Measurements from ENCODE around the gene KLHL26. TPM values are rescaled to one million over a fixed set of nuclear protein-coding genes. Genes with fewer than 3 reads are reported as not detected.

KLHL26 gene
- total RNA-seq, 2 experiments from 2014 or later: 13.7 to 19.0 TPM

GRCh38 chr19:18682807-18683108 lies 45.9 kb downstream of the KLHL26 start:
- Mint-ChIP-seq H3K27ac (peak overlapping the region; percentile 77), H3K9me3 (no peaks in the 10 kb centered on the region), H3K36me3 (ENCODE audit: low read depth) (no peaks in the 10 kb centered on the region), H3K4me1 (ENCODE audit: low read depth) (peaks cover 32% of the 10 kb centered on the region), H3K27me3 (no peaks in the 10 kb centered on the region), H3K4me3 (peak overlapping the region; percentile 92)
- intact Hi-C loops (cut with DNase I, micrococcal nuclease): loop anchor here in 1 of 2 experiments (1.0 to 5.0 kb wide), 3 partner anchors 90 to 236 kb away; partner anchors contain the start of genes COPE and DDX49
- no peak overlapping the region for H3K27ac ChIP-seq (ENCODE audit: low read depth in 1 of 2, low read length in 2 of 2)
- no peaks in the 10 kb centered on the region for H3K27me3 ChIP-seq (ENCODE audit: control insufficient read depth in 1 of 2, insufficient read depth in 2 of 2, low read length in 2 of 2)
- no peaks in the 10 kb centered on the region for H3K36me3 ChIP-seq (ENCODE audit: insufficient read depth, low read length)
- DNase-seq (peak in 1 of 14 experiments; percentile 42), ATAC-seq (ENCODE audit: poor library complexity) (no peak)
- H3K9me3 ChIP-seq (ENCODE audit: control insufficient read depth in 1 of 2, insufficient read depth in 1 of 2, low read length in 2 of 2): no peaks in the 10 kb centered on the region
- CTCF ChIA-PET: interaction anchor here (0.6 to 2.0 kb wide), 3 partner anchors 8 to 232 kb away, joined by 3 to 6 read pairs (median 3); no protein-coding TSS in a partner anchor
- TF ChIP-seq, protein P1, sequence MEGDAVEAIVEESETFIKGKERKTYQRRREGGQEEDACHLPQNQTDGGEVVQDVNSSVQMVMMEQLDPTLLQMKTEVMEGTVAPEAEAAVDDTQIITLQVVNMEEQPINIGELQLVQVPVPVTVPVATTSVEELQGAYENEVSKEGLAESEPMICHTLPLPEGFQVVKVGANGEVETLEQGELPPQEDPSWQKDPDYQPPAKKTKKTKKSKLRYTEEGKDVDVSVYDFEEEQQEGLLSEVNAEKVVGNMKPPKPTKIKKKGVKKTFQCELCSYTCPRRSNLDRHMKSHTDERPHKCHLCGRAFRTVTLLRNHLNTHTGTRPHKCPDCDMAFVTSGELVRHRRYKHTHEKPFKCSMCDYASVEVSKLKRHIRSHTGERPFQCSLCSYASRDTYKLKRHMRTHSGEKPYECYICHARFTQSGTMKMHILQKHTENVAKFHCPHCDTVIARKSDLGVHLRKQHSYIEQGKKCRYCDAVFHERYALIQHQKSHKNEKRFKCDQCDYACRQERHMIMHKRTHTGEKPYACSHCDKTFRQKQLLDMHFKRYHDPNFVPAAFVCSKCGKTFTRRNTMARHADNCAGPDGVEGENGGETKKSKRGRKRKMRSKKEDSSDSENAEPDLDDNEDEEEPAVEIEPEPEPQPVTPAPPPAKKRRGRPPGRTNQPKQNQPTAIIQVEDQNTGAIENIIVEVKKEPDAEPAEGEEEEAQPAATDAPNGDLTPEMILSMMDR (IDR thresholded peaks at IDR 0.05): no peak
- H3K4me1 ChIP-seq (ENCODE audit: insufficient read depth, low read length): peaks cover 28% of the 10 kb centered on the region
- POLR2A ChIA-PET: interaction anchor here (0.9 to 2.3 kb wide), 4 partner anchors 11 to 149 kb away, joined by 4 to 14 read pairs (median 6); partner anchors contain the start of gene REX1BD
- peak overlapping the region; percentile 76 for H3K4me3 ChIP-seq (ENCODE audit: low read length)

GRCh38 chr19:18683109-18683957 lies 46.5 kb downstream of the KLHL26 start, which contains the start of gene CRTC1:
TSS of gene CRTC1 (plus strand) at chr19:18683680. CDS start at chr19:18683703, 23 bp downstream.
- H3K27ac Mint-ChIP-seq: peak within 1 kb of the TSS; percentile 77
- no peaks in the 10 kb centered on the region for H3K27me3 Mint-ChIP-seq
- H3K4me3 Mint-ChIP-seq: peak within 1 kb of the TSS; percentile 92
- ChIA-PET POLR2A (interaction anchor here (0.9 to 2.3 kb wide), 5 partner anchors 10 to 148 kb away, joined by 4 to 14 read pairs (median 5); partner anchors contain the start of genes REX1BD and UBA52), CTCF (interaction anchor here (0.9 to 2.0 kb wide), 2 partner anchors 89 to 233 kb away, joined by 3 to 6 read pairs; no protein-coding TSS in a partner anchor)
- H3K36me3 Mint-ChIP-seq (ENCODE audit: low read depth): no peaks in the 10 kb centered on the region
- Histone ChIP-seq H3K27ac (ENCODE audit: low read depth in 1 of 2, low read length in 2 of 2) (peak within 1 kb of the TSS; percentile 29 to 65), H3K4me3 (ENCODE audit: low read length) (peak within 1 kb of the TSS; percentile 76), H3K27me3 (ENCODE audit: control insufficient read depth in 1 of 2, insufficient read depth in 2 of 2, low read length in 2 of 2) (no peaks in the 10 kb centered on the region), H3K36me3 (ENCODE audit: insufficient read depth, low read length) (no peaks in the 10 kb centered on the region), H3K9me3 (ENCODE audit: control insufficient read depth in 1 of 2, insufficient read depth in 1 of 2, low read length in 2 of 2) (no peaks in the 10 kb centered on the region), H3K4me1 (ENCODE audit: insufficient read depth, low read length) (peaks cover 30% of the 10 kb centered on the region)
- ATAC-seq (ENCODE audit: poor library complexity): peak; percentile 86
- DNase-seq: peak; percentile 92 to 97 (median 94)
- H3K9me3 Mint-ChIP-seq: no peaks in the 10 kb centered on the region
- peaks cover 36% of the 10 kb centered on the region for H3K4me1 Mint-ChIP-seq (ENCODE audit: low read depth)
- intact Hi-C loops (cut with DNase I, micrococcal nuclease): loop anchor here in 1 of 2 experiments (1.0 to 5.0 kb wide), 3 partner anchors 91 to 235 kb away; partner anchors contain the start of genes COPE and DDX49
- TF ChIP-seq, protein P1 (IDR thresholded peaks at IDR 0.05): no peak

DNA sequence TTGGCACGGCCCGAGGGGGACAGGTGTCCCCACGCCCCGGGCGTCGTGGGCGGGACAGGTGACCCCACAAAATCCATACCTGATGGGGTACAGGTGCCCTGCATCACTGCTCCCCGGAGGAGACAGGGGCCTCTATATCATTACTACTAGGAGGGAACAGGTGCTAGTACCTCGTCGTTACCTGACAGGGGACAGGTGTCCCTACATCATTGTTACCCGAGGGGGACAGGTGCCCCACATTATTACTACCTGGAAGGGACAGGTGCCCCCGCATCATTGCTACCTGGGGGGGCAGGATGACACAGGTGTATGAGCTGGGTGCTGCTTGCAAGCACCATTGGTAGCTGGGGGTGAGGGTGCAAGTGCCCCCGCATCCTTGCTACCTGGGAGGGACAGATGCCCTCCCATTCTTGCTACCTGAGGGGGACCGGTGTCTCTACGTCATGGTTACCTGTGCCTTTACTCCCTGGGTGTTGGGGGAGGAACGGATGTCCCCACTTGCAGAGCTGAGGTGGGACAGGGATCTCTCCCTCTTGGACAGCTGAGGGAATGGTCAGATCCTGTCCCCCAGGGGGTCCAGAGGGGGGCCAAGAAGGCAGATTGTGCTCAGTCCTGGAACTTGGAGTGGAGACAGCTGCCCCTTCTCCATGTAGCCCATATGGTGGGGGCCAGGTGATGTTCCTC lies 47.3 kb downstream of the KLHL26 start:
- Mint-ChIP-seq H3K4me3 (peak overlapping the region; percentile 78), H3K9me3 (no peaks in the 10 kb centered on the region), H3K27me3 (no peaks in the 10 kb centered on the region), H3K4me1 (ENCODE audit: low read depth) (peaks cover 36% of the 10 kb centered on the region), H3K27ac (peak overlapping the region; percentile 77), H3K36me3 (ENCODE audit: low read depth) (no peaks in the 10 kb centered on the region)
- Histone ChIP-seq H3K27me3 (ENCODE audit: control insufficient read depth in 1 of 2, insufficient read depth in 2 of 2, low read length in 2 of 2) (no peaks in the 10 kb centered on the region), H3K4me3 (ENCODE audit: low read length) (peak overlapping the region; percentile 69), H3K36me3 (ENCODE audit: insufficient read depth, low read length) (no peaks in the 10 kb centered on the region), H3K27ac (ENCODE audit: low read depth in 1 of 2, low read length in 2 of 2) (no peak overlapping the region), H3K9me3 (ENCODE audit: control insufficient read depth in 1 of 2, insufficient read depth in 1 of 2, low read length in 2 of 2) (no peaks in the 10 kb centered on the region), H3K4me1 (ENCODE audit: insufficient read depth, low read length) (peaks cover 30% of the 10 kb centered on the region)
- POLR2A ChIA-PET: interaction anchor here (0.8 to 2.3 kb wide), 5 partner anchors 16 to 148 kb away, joined by 4 to 14 read pairs (median 4); partner anchors contain the start of genes UBA52 and UPF1
- CTCF ChIA-PET: no interaction called here
- no peak for DNase-seq
- TF ChIP-seq, protein P1 (IDR thresholded peaks at IDR 0.05): no peak
- intact Hi-C loops (cut with DNase I, micrococcal nuclease): loop anchor here in 1 of 2 experiments (1.0 to 5.0 kb wide), 5 partner anchors 17 to 235 kb away; partner anchors contain the start of genes COPE and DDX49
- ATAC-seq (ENCODE audit: poor library complexity): peak; percentile 35
